Right lobe of liver (tissue), 6 donors: ENCODE data around the gene SEC24D. TPM values are rescaled to one million over a fixed set of nuclear protein-coding genes. Genes with fewer than 3 reads are reported as not detected.

Source experiments
- ATAC-seq, 4 donors: fragments of 200-7000 bp; cut with Tn5 transposase; one replicate each; pipeline ENCODE4 v1.9.1; 2020; ENCODE audit warnings: mild to moderate bottlenecking in 4 of 4, moderate library complexity in 4 of 4
- DNase-seq, 3 donors: peaks; one replicate each; pipeline ENCODE4 v3.0.0-alpha.2; 2020
- H3K27ac ChIP-seq, 3 donors: fragments of 200-600 bp; one replicate each; pipeline ENCODE4 v1.8.0; 2022
- H3K27me3 ChIP-seq, 2 donors: fragments of 200-600 bp; one replicate each; pipeline ENCODE4 v1.8.0; 2022
- H3K36me3 ChIP-seq, 4 donors: fragments of 200-600 bp; sonication (generic) in 1 of 4; one replicate each; pipeline versions ENCODE4 v1.5.1 to v1.8.0; 2017 to 2022; ENCODE audit warnings: control low read depth in 1 of 4
- H3K4me1 ChIP-seq, 4 donors: fragments of 200-600 bp; sonication (generic) in 1 of 4; one replicate each; pipeline versions ENCODE4 v1.5.1 to v1.8.0; 2017 to 2022; ENCODE audit warnings: control low read depth in 1 of 4
- H3K4me3 ChIP-seq, 3 donors: fragments of 200-600 bp; one replicate each; pipeline ENCODE4 v1.8.0; 2022
- H3K9me3 ChIP-seq, 4 donors: fragments of 200-600 bp; sonication (generic) in 1 of 4; one replicate each; pipeline versions ENCODE4 v1.5.1 to v1.8.0; 2017 to 2022; ENCODE audit warnings: control low read depth in 1 of 4
- CTCF ChIP-seq, 4 donors: fragments of 200-600 bp in 3 of 4; fragments of 450-650 bp in 1 of 4; IDR thresholded peaks; one replicate each; pipeline versions ENCODE4 v1.5.1 to v1.8.0; 2016 to 2022; ENCODE audit warnings: antibody characterized with exemption in 4 of 4, mild to moderate bottlenecking in 2 of 4
- POLR2A ChIP-seq: fragments of 450-650 bp; IDR thresholded peaks from one replicate; pipeline ENCODE4 v1.6.1; 2017; ENCODE audit warnings: antibody characterized with exemption, mild to moderate bottlenecking
- WGBS: methylation state at CpG from one replicate; pipeline ENCODE4 v1.1.6; 2018; ENCODE audit warnings: low coverage, low lambda C conversion rate; ENCODE audit not compliant: insufficient coverage; ENCODE audit errors: missing lambda C conversion rate; 5-methylcytosine and 5-hydroxymethylcytosine counted together
- intact Hi-C, 2 donors: fragments of 100-400 bp; cut with DNase I; formaldehyde crosslinking; loops; one replicate each; pipeline versions ENCODE4 v1.11.2 to v1.14.1; 2022
- total RNA-seq, 6 experiments: library from RNA; depleted of rRNA in 2 of 6; stranded (reverse); fragments of >200 nt in 2 of 6; fragmentation: NEBNext Ultra II Directional in 3 of 6; extraction: Animal tissue kit (Norgen Biotek cat#: 25700) in 3 of 6; gene quantifications; one replicate each; pipeline versions ENCODE4 v1.1.0 to v1.2.4, GENCODE V29; 2016 to 2023
- donor health status: DM: no; HTN: yes; CAD: no.
- donor health status: DM: no; HTN: no; CAD: no.
- donor health status: DM: no; HTN: no; CAD: no.
- donor health status: DM: no; HTN: yes; CAD: no.
- donor health status: DM: no; HTN: yes; CAD: no.

SEC24D gene
- total RNA-seq, 6 experiments from 2014 or later = 52.2 to 80.1 (median 69.2) TPM

DNA sequence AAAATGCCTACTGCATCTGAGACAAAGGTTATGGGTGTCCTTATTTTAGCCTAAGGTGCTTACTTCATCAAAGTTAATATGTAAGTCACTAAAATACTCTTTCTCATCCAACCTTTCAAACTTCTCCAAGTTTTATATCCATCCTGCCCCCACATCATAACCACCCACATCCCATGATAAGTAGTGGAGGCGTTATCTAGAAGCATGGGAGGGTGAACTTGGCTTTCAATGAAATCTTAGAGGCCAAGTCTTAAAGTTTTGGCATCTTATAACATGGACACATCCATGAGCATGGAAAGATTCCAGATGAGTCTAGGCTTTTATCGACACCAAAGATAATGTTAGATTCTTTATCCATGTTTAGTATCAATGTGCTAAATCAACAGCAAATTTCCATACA is 22.9 kb upstream of the SEC24D start:
- DNase-seq = no peak
- TF ChIP-seq CTCF (IDR thresholded peaks at IDR 0.05) (no peak), POLR2A (no peak)
- no peaks in the 10 kb centered on the region for H3K9me3 ChIP-seq
- 87% methylated on average over 1 of the region's 2 CpGs for WGBS
- no peaks in the 10 kb centered on the region for H3K27me3 ChIP-seq
- H3K36me3 ChIP-seq = no peaks in the 10 kb centered on the region
- no peaks in the 10 kb centered on the region for H3K4me1 ChIP-seq
- no peak overlapping the region for H3K4me3 ChIP-seq
- ATAC-seq = no peak
- no peak overlapping the region for H3K27ac ChIP-seq
- intact Hi-C loops = no loop called here

DNA sequence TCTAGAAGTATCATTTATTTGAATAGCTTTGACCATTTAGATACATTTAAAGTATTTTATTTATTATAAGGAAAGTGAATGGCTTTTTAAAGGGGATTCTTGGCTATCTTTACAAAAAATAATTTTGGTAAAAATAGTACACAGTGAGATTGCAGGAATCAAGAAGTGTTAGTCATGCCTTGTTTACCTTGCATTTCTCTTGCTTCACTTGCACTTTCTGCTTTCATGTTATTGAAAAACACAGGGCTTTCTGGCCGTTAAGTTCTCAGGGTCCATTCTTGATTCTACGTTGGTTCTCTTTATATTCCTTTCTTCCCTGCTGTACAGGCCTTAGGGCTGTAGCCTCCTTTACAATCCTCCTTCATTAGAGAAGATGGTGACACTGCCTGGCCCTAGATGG is 21.8 kb upstream of the SEC24D start:
- Histone ChIP-seq H3K27ac (no peak overlapping the region), H3K9me3 (no peaks in the 10 kb centered on the region), H3K36me3 (no peaks in the 10 kb centered on the region), H3K4me3 (no peak overlapping the region), H3K4me1 (no peaks in the 10 kb centered on the region), H3K27me3 (no peaks in the 10 kb centered on the region)
- TF ChIP-seq CTCF (IDR thresholded peaks at IDR 0.05) (no peak), POLR2A (no peak)
- ATAC-seq (peak in 2 of 4 donors; percentile 40 to 68), DNase-seq (no peak)
- intact Hi-C loops = no loop called here
- WGBS = 82% methylated on average over 2 of the region's 2 CpGs

GRCh38 chr4:118850488-118851173 is 14.7 kb upstream of the SEC24D start:
- peak; percentile 88 to 97 (median 95) for ATAC-seq
- Histone ChIP-seq H3K4me3 (peak overlapping the region; percentile 22 to 65 (median 45)), H3K36me3 (no peaks in the 10 kb centered on the region), H3K27ac (peak overlapping the region in 2 of 3 donors; percentile 26 to 33), H3K9me3 (no peaks in the 10 kb centered on the region), H3K27me3 (no peaks in the 10 kb centered on the region), H3K4me1 (peaks cover 0 to 7% (median 0%) of the 10 kb centered on the region in 4 donors)
- TF ChIP-seq CTCF (IDR thresholded peaks at IDR 0.05) (no peak), POLR2A (no peak)
- 9% methylated on average over 8 of the region's 8 CpGs for WGBS
- no peak for DNase-seq
- intact Hi-C loops = no loop called here

DNA sequence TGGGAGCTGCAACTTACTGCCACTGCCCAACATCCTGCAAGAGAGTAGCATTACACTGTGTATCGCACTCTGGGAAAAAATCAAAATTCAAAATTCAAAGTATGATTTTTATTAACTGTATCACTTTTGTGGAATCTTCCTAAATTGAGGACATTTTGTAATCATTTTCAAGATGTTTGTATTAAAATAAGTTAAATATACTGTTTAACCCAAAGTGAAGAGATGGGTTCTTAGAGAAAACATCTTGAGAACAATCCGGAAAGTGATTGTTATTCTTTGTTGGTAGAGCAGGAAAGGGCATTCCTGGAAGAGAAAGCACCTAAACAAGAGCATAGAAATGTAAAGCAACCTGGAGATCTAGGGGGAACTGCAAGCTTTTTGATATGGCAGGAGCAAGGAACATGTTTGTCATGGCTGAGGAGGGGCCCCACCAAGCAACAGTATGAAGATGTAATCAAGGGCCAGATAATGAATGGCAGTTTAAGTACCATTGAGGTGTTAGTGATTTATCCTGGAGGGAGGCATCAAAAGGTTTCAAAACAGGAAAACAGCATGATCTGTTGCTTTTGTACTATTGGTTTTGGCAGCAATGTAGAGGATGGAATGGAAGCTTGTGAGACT is 14.1 kb upstream of the SEC24D start:
- TF ChIP-seq POLR2A = no peak
- TF ChIP-seq CTCF (IDR thresholded peaks at IDR 0.05) = no peak
- Histone ChIP-seq H3K27me3 (no peaks in the 10 kb centered on the region), H3K9me3 (no peaks in the 10 kb centered on the region), H3K36me3 (no peaks in the 10 kb centered on the region), H3K4me1 (peaks cover 0 to 7% (median 0%) of the 10 kb centered on the region in 4 donors), H3K4me3 (peak overlapping the region; percentile 22 to 65 (median 45)), H3K27ac (no peak overlapping the region)
- ATAC-seq = no peak
- WGBS = 93% methylated on average over 2 of the region's 2 CpGs
- intact Hi-C loops = no loop called here
- DNase-seq = no peak
